Gastrocnemius medialis (tissue), 4 donors: ENCODE measurements around the gene CXCR3. TPM values are rescaled to one million over a fixed set of nuclear protein-coding genes. Genes with fewer than 3 reads are reported as not detected.
A peak's percentile ranks its signal among the peaks of the same experiment; 100 is the strongest.

Source experiments
- ATAC-seq, 2 donors: fragments of 150-250 bp; one replicate each; pipeline ENCODE4 v1.9.1; 2016
- DNase-seq, 2 donors: peaks; one replicate each; pipeline ENCODE4 v3.0.0-alpha.2; 2019
- H3K27ac ChIP-seq, 4 donors: fragments of 200-600 bp; sonication (generic); 1 replicate in 1 of 4; 2 replicates in 3 of 4; pipeline ENCODE4 v1.5.1; 2016 to 2018; ENCODE audit warnings: mild to moderate bottlenecking in 2 of 4, moderate library complexity in 1 of 4
- H3K27me3 ChIP-seq, 3 donors: fragments of 200-600 bp; sonication (generic) in 2 of 3; 1 replicate in 1 of 3; 2 replicates in 2 of 3; pipeline versions ENCODE4 v1.5.1 to v1.6.0; 2016 to 2019; ENCODE audit warnings: mild to moderate bottlenecking in 1 of 3, moderate library complexity in 1 of 3
- H3K36me3 ChIP-seq, 2 donors: fragments of 200-600 bp; sonication (generic) in 1 of 2; one replicate each; pipeline ENCODE4 v1.5.1; 2017 to 2018
- H3K4me1 ChIP-seq, 2 donors: fragments of 200-600 bp; sonication (generic) in 1 of 2; one replicate each; pipeline ENCODE4 v1.5.1; 2016 to 2017; ENCODE audit warnings: mild to moderate bottlenecking in 2 of 2
- H3K4me3 ChIP-seq, 4 donors: fragments of 200-600 bp; sonication (generic) in 3 of 4; 1 replicate in 1 of 4; 2 replicates in 3 of 4; pipeline ENCODE4 v1.5.1; 2016 to 2019; ENCODE audit warnings: mild to moderate bottlenecking in 2 of 4
- H3K9me3 ChIP-seq, 3 donors: fragments of 200-600 bp; sonication (generic) in 2 of 3; 1 replicate in 1 of 3; 2 replicates in 2 of 3; pipeline ENCODE4 v1.5.1; 2016 to 2019
- POLR2A ChIP-seq, 2 donors: fragments of 450-650 bp; IDR thresholded peaks; one replicate each; pipeline ENCODE4 v1.6.1; 2017; ENCODE audit warnings: antibody characterized with exemption in 2 of 2, mild to moderate bottlenecking in 2 of 2, moderate library complexity in 2 of 2
- in situ Hi-C, 4 donors: fragments of 200-750 bp; cut with MboI; loops; one replicate each; pipeline versions ENCODE4 v1.15.0 to v1.8.0; 2017; ENCODE audit warnings: low sequenced_read_pairs in 4 of 4
- intact Hi-C: fragments of 100-400 bp; cut with DNase I; formaldehyde crosslinking; loops from one replicate; pipeline ENCODE4 v1.15.1; 2023; ENCODE audit warnings: low total_unique reads
- total RNA-seq, 4 donors: library from RNA; depleted of rRNA; stranded (reverse); fragments of >200 nt; gene quantifications; one replicate each; pipeline versions ENCODE4 v1.1.0 to v1.2.3, GENCODE V29; 2016
- TF ChIP-seq, protein P1 (sequence below), 5 experiments: fragments of 450-650 bp in 3 of 5; fragments of 200-600 bp in 2 of 5; sonication (generic) in 2 of 5; IDR thresholded peaks in 4 of 5; conservative IDR thresholded peaks in 1 of 5; 1 replicate in 4 of 5; 2 replicates in 1 of 5; pipeline ENCODE4 v1.5.1; 2016 to 2019; ENCODE audit warnings: antibody characterized with exemption in 5 of 5, mild to moderate bottlenecking in 3 of 5, moderate library complexity in 3 of 5

Gene CXCR3
- total RNA-seq, 4 donors from 2014 or later = not detected

DNA sequence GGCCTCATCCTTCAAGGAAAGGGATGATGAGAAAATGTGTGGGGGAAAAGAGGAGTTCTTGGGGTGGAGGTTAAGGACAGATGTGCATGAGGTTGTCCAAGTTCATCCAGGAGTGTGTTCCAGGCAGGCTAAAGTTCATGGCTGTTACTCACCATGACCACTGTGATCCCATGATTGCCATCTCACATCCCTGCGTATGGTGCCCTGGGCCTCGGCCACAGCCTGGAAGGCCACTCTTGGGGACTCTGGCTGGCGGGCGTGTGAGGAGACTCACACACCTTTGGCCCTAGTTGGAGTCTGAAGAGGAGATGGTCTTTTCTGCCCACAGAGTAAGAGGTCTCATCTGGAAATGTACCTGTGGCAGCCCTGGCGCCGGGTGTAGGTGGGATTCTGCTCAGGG lies 41.6 kb upstream of the CXCR3 start:
- TF ChIP-seq, protein P1, sequence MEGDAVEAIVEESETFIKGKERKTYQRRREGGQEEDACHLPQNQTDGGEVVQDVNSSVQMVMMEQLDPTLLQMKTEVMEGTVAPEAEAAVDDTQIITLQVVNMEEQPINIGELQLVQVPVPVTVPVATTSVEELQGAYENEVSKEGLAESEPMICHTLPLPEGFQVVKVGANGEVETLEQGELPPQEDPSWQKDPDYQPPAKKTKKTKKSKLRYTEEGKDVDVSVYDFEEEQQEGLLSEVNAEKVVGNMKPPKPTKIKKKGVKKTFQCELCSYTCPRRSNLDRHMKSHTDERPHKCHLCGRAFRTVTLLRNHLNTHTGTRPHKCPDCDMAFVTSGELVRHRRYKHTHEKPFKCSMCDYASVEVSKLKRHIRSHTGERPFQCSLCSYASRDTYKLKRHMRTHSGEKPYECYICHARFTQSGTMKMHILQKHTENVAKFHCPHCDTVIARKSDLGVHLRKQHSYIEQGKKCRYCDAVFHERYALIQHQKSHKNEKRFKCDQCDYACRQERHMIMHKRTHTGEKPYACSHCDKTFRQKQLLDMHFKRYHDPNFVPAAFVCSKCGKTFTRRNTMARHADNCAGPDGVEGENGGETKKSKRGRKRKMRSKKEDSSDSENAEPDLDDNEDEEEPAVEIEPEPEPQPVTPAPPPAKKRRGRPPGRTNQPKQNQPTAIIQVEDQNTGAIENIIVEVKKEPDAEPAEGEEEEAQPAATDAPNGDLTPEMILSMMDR (IDR thresholded peaks at IDR 0.05 in 4 of 5, conservative IDR thresholded peaks at IDR 0.05 in 1 of 5) = no peak
- no peak for TF ChIP-seq POLR2A (IDR thresholded peaks at IDR 0.05)
- H3K27ac ChIP-seq = no peak overlapping the region
- H3K4me1 ChIP-seq = no peaks in the 10 kb centered on the region
- in situ Hi-C loops (no loop called here), intact Hi-C loops (no loop called here)
- no peaks in the 10 kb centered on the region for H3K27me3 ChIP-seq
- no peak overlapping the region for H3K4me3 ChIP-seq
- no peak for ATAC-seq
- H3K36me3 ChIP-seq = no peaks in the 10 kb centered on the region
- DNase-seq = no peak
- H3K9me3 ChIP-seq = no peaks in the 10 kb centered on the region

DNA sequence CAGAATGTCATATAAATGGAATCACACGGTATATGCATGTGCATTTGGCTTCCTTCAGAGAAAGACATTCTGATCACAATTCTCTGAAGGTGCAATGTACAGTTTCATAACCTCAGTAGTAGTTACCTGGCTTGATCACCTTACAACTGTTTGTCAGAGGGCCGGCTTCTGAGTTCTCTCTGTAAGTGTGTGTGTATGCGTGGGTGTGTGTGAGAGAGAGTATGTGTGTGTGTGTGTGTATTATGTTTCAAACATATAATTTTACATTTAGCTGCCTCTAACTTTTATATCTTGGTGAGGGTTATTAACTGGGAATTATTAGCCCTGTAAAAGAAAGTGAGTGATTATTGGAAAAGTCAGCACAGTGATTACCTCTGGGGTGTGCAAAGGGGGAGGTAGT lies 41.0 kb upstream of the CXCR3 start:
- Histone ChIP-seq H3K4me1 (no peaks in the 10 kb centered on the region), H3K36me3 (no peaks in the 10 kb centered on the region), H3K9me3 (no peaks in the 10 kb centered on the region), H3K27me3 (no peaks in the 10 kb centered on the region), H3K27ac (no peak overlapping the region), H3K4me3 (no peak overlapping the region)
- no peak for DNase-seq
- no peak for ATAC-seq
- TF ChIP-seq, protein P1 (IDR thresholded peaks at IDR 0.05 in 4 of 5, conservative IDR thresholded peaks at IDR 0.05 in 1 of 5) = no peak
- no peak for TF ChIP-seq POLR2A (IDR thresholded peaks at IDR 0.05)
- intact Hi-C loops = no loop called here
- in situ Hi-C loops = no loop called here

DNA sequence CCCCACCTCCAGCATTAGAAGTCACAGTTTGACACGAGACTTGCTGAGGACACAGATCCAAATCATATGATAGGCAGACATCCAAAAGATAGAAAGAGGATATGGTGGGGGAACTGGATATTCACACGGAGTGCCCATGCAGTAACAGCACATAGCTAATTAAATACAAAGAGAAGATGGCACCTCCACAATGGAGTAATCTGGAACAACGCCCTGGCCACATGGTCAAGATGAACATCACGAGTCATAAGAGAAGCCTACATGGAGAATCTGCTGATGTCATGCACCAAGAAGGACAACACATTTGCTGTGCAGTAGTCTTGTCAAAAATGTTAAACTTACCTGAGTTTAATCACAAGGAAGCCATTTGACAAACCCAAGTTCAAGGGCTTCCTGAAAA lies 39.0 kb upstream of the CXCR3 start:
- Histone ChIP-seq H3K4me3 (no peak overlapping the region), H3K27ac (no peak overlapping the region), H3K4me1 (no peaks in the 10 kb centered on the region), H3K27me3 (no peaks in the 10 kb centered on the region), H3K9me3 (no peaks in the 10 kb centered on the region), H3K36me3 (no peaks in the 10 kb centered on the region)
- no peak for DNase-seq
- intact Hi-C loops (no loop called here), in situ Hi-C loops (no loop called here)
- ATAC-seq = no peak
- TF ChIP-seq, protein P1 (IDR thresholded peaks at IDR 0.05 in 4 of 5, conservative IDR thresholded peaks at IDR 0.05 in 1 of 5) = no peak
- TF ChIP-seq POLR2A (IDR thresholded peaks at IDR 0.05) = no peak

DNA sequence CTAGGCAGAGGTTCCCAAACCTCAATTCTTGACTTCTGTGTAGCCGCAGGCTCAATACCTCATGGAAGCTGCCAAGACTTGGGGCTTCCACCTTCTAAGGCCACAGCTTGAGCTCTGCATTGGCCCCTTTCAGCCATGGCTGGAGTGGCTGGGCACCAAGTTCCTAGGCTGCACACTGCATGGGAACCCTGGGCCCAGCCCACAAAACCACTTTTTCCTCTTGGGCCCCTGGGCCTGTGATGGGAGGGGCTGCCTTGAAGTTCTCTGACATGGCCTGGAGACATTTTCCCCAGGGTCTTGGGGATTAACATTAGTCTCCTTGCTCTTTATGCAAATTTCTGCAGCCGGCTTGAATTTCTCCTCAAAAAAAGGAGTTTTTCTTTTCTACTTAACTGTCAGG lies 35.0 kb upstream of the CXCR3 start:
- Histone ChIP-seq H3K36me3 (no peaks in the 10 kb centered on the region), H3K27me3 (no peaks in the 10 kb centered on the region), H3K9me3 (no peaks in the 10 kb centered on the region), H3K27ac (no peak overlapping the region), H3K4me1 (no peaks in the 10 kb centered on the region), H3K4me3 (no peak overlapping the region)
- TF ChIP-seq POLR2A (IDR thresholded peaks at IDR 0.05) = no peak
- TF ChIP-seq, protein P1 (IDR thresholded peaks at IDR 0.05 in 4 of 5, conservative IDR thresholded peaks at IDR 0.05 in 1 of 5) = no peak
- in situ Hi-C loops (no loop called here), intact Hi-C loops (no loop called here)
- DNase-seq (no peak), ATAC-seq (no peak)

DNA sequence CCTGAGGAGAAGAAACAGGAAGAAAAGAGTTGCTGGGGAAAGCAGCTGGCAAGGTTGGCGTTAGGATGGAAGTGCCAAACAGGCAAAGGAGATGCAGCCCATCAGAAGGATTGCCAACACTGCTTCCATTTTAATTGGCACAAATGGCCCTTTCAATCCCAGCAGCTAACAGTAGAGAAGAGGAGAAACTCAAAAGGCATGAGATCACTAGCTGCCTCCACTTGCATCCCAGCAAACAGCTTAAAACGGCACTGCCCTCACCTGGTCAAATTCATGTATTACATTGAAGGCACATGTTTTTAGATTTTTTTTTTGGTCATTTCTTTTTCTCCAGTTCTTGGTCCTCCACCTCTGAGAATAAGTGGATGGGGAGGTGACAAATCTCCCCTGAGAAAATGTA lies 34.1 kb upstream of the CXCR3 start:
- in situ Hi-C loops (no loop called here), intact Hi-C loops (no loop called here)
- Histone ChIP-seq H3K27ac (no peak overlapping the region), H3K27me3 (no peaks in the 10 kb centered on the region), H3K9me3 (no peaks in the 10 kb centered on the region), H3K36me3 (no peaks in the 10 kb centered on the region), H3K4me1 (no peaks in the 10 kb centered on the region), H3K4me3 (no peak overlapping the region)
- DNase-seq = peak in 1 of 2 donors; percentile 18
- peak in 1 of 2 donors; percentile 70 for ATAC-seq
- TF ChIP-seq POLR2A (IDR thresholded peaks at IDR 0.05) = no peak
- TF ChIP-seq, protein P1 (IDR thresholded peaks at IDR 0.05 in 4 of 5, conservative IDR thresholded peaks at IDR 0.05 in 1 of 5) = peak in 3 of 5 experiments; percentile 42 to 56 (median 48)
